Tibial nerve (tissue), 4 donors: ENCODE measurements around the gene HMCN1. TPM values are rescaled to one million over a fixed set of nuclear protein-coding genes. Genes with fewer than 3 reads are reported as not detected.

Source experiments
- DNase-seq, 2 donors: peaks; one replicate each; pipeline ENCODE4 v3.0.0-alpha.2; 2019; ENCODE audit warnings: low spot score in 2 of 2
- H3K27ac ChIP-seq, 4 donors: fragments of 200-600 bp; sonication (generic) in 3 of 4; one replicate each; pipeline ENCODE4 v1.5.1; 2017 to 2019; ENCODE audit warnings: mild to moderate bottlenecking in 1 of 4
- H3K27me3 ChIP-seq, 2 donors: fragments of 200-600 bp; sonication (generic) in 1 of 2; one replicate each; pipeline versions ENCODE4 v1.5.1 to v1.6.0; 2017 to 2019
- H3K36me3 ChIP-seq, 3 donors: fragments of 200-600 bp; sonication (generic); one replicate each; pipeline ENCODE4 v1.5.1; 2018 to 2019
- H3K4me1 ChIP-seq, 4 donors: fragments of 200-600 bp; sonication (generic) in 3 of 4; one replicate each; pipeline ENCODE4 v1.5.1; 2017 to 2019
- H3K4me3 ChIP-seq, 4 donors: fragments of 200-600 bp; sonication (generic) in 3 of 4; one replicate each; pipeline ENCODE4 v1.5.1; 2017 to 2019; ENCODE audit warnings: mild to moderate bottlenecking in 1 of 4, moderate library complexity in 1 of 4
- H3K9me3 ChIP-seq, 4 donors: fragments of 200-600 bp; sonication (generic) in 3 of 4; one replicate each; pipeline ENCODE4 v1.5.1; 2017 to 2019
- EP300 ChIP-seq, 2 donors: sonication (generic); formaldehyde crosslinking; IDR thresholded peaks; one replicate each; pipeline ENCODE4 v1.6.1; 2017; ENCODE audit warnings: antibody characterized with exemption in 2 of 2, mild to moderate bottlenecking in 1 of 2
- POLR2A ChIP-seq, 2 donors: fragments of 450-650 bp; IDR thresholded peaks; one replicate each; pipeline ENCODE4 v1.6.1; 2017; ENCODE audit warnings: antibody characterized with exemption in 2 of 2, mild to moderate bottlenecking in 2 of 2, moderate library complexity in 2 of 2
- WGBS, 2 donors: methylation state at CpG; one replicate each; pipeline ENCODE4 v1.1.5; 2018; 5-methylcytosine and 5-hydroxymethylcytosine counted together
- total RNA-seq, 4 donors: library from RNA; depleted of rRNA; stranded (reverse); fragments of >200 nt; gene quantifications; one replicate each; pipeline ENCODE4 v1.1.0, GENCODE V29; 2016
- TF ChIP-seq, protein P1 (sequence below), 5 experiments: fragments of 200-600 bp in 3 of 5; fragments of 450-650 bp in 2 of 5; sonication (generic) in 3 of 5; IDR thresholded peaks; one replicate each; pipeline ENCODE4 v1.5.1; 2016 to 2019; ENCODE audit warnings: antibody characterized with exemption in 5 of 5, mild to moderate bottlenecking in 3 of 5, moderate library complexity in 2 of 5

HMCN1 gene
- total RNA-seq, 4 donors from 2014 or later: 2.1 to 13.3 (median 3.9) TPM

DNA sequence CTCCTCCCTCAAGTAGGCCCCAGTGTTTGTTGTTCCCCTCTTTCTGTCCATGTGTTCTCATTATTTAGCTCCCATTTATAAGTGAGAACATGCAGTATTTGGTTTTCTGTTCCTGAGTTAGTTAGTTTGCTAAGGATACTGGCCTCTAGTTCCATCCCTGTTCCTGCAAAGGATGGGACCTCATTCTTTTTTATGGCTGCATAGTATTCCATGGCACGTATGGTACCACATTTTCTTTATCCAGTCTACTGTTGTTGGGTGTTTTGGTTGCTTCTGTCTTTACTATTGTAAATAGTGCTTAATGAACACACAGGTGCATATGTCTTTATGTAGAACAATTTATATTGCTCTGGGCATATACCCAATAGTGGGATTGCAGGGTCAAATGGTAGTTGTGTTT, 408.0 kb downstream of the HMCN1 start:
- WGBS, 2 donors: 95 to 97% methylated on average over 1 of the region's 1 CpG
- H3K4me1 ChIP-seq: peaks cover 0 to 10% (median 0%) of the 10 kb centered on the region in 4 donors
- no peaks in the 10 kb centered on the region for H3K36me3 ChIP-seq
- no peak for TF ChIP-seq EP300 (IDR thresholded peaks at IDR 0.05)
- TF ChIP-seq, protein P1, sequence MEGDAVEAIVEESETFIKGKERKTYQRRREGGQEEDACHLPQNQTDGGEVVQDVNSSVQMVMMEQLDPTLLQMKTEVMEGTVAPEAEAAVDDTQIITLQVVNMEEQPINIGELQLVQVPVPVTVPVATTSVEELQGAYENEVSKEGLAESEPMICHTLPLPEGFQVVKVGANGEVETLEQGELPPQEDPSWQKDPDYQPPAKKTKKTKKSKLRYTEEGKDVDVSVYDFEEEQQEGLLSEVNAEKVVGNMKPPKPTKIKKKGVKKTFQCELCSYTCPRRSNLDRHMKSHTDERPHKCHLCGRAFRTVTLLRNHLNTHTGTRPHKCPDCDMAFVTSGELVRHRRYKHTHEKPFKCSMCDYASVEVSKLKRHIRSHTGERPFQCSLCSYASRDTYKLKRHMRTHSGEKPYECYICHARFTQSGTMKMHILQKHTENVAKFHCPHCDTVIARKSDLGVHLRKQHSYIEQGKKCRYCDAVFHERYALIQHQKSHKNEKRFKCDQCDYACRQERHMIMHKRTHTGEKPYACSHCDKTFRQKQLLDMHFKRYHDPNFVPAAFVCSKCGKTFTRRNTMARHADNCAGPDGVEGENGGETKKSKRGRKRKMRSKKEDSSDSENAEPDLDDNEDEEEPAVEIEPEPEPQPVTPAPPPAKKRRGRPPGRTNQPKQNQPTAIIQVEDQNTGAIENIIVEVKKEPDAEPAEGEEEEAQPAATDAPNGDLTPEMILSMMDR (IDR thresholded peaks at IDR 0.05): no peak
- TF ChIP-seq POLR2A (IDR thresholded peaks at IDR 0.05): no peak
- H3K27ac ChIP-seq: no peak overlapping the region
- no peak overlapping the region for H3K4me3 ChIP-seq
- H3K27me3 ChIP-seq: no peaks in the 10 kb centered on the region
- no peak for DNase-seq
- no peaks in the 10 kb centered on the region for H3K9me3 ChIP-seq

GRCh38 chr1:186142916-186143315, 408.7 kb downstream of the HMCN1 start:
- H3K36me3 ChIP-seq: no peaks in the 10 kb centered on the region
- H3K27ac ChIP-seq: no peak overlapping the region
- no peak overlapping the region for H3K4me3 ChIP-seq
- H3K27me3 ChIP-seq: no peaks in the 10 kb centered on the region
- no peak for DNase-seq
- no peaks in the 10 kb centered on the region for H3K9me3 ChIP-seq
- H3K4me1 ChIP-seq: peaks cover 0 to 10% (median 0%) of the 10 kb centered on the region in 4 donors
- TF ChIP-seq EP300 (IDR thresholded peaks at IDR 0.05): no peak
- no peak for TF ChIP-seq POLR2A (IDR thresholded peaks at IDR 0.05)
- TF ChIP-seq, protein P1 (IDR thresholded peaks at IDR 0.05): no peak

DNA sequence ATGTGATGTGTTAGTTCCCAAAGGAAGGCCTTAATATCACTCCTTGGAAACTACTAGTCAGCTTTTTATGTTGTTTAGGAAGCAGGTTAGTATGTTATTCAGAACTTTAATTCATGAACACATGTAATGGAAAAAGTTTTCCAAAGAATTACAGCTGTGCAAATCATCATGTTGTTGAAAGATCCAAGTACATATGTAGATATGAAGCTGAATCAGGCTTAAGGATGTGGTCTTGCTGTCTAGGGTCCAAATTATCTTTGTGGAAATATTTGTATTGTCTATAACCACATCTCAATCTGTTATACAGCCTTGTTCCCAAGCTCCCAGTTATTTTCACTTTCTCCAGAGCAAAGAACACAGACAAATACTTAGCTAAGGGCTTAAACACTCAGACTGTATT, 409.3 kb downstream of the HMCN1 start:
- Histone ChIP-seq H3K27ac (no peak overlapping the region), H3K9me3 (no peaks in the 10 kb centered on the region), H3K36me3 (no peaks in the 10 kb centered on the region), H3K27me3 (no peaks in the 10 kb centered on the region), H3K4me3 (no peak overlapping the region), H3K4me1 (peaks cover 0 to 10% (median 0%) of the 10 kb centered on the region in 4 donors)
- no peak for DNase-seq
- TF ChIP-seq EP300 (IDR thresholded peaks at IDR 0.05): no peak
- TF ChIP-seq, protein P1 (IDR thresholded peaks at IDR 0.05): no peak
- no peak for TF ChIP-seq POLR2A (IDR thresholded peaks at IDR 0.05)

- Histone ChIP-seq H3K36me3 (no peaks in the 10 kb centered on the region), H3K27me3 (no peaks in the 10 kb centered on the region), H3K27ac (no peak overlapping the region), H3K4me1 (peaks cover 0 to 4% (median 0%) of the 10 kb centered on the region in 4 donors), H3K9me3 (no peaks in the 10 kb centered on the region), H3K4me3 (no peak overlapping the region)
- DNase-seq: no peak
- 83 to 93% methylated on average over 5 of the region's 5 CpGs for WGBS, 2 donors
- TF ChIP-seq, protein P1 (IDR thresholded peaks at IDR 0.05): no peak
- TF ChIP-seq EP300 (IDR thresholded peaks at IDR 0.05) (no peak), POLR2A (IDR thresholded peaks at IDR 0.05) (no peak)
Measured at GRCh38 chr1:186144505-186144904, 410.3 kb downstream of the HMCN1 start.

DNA sequence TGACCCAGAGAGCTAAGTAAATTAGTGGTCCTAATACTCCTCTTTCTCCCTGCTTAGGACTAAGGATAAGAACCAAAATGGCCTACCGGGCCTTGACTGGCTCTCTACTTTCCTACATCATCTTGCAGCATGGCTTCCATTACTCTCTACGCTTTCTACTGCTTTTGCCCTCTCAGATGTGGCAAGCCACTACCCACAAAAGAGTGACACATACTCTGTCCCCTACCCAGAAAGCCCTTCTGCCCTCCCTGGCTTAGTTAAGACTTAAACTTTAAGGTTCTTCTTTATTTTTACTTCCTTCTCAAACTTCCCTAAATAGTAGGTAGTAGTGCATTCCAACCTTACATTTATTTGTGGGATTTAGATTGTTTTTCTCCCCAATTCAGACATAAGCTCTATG, 412.8 kb downstream of the HMCN1 start:
- Histone ChIP-seq H3K36me3 (no peaks in the 10 kb centered on the region), H3K9me3 (no peaks in the 10 kb centered on the region), H3K4me1 (no peaks in the 10 kb centered on the region), H3K4me3 (no peak overlapping the region), H3K27ac (no peak overlapping the region), H3K27me3 (no peaks in the 10 kb centered on the region)
- no peak for TF ChIP-seq EP300 (IDR thresholded peaks at IDR 0.05)
- TF ChIP-seq, protein P1 (IDR thresholded peaks at IDR 0.05): no peak
- WGBS, 2 donors: 92 to 94% methylated on average over 2 of the region's 2 CpGs
- DNase-seq: no peak
